ENCODE results near the gene DCLK3. TPM values are rescaled to one million over a fixed set of nuclear protein-coding genes. Genes with fewer than 3 reads are reported as not detected.

DCLK3 gene
- total and polyA plus RNA-seq, 3 donors from 2014 or later, result 4.0 to 8.1 (median 4.8) TPM

- no peak for DNase-seq
- H3K27me3 ChIP-seq, result no peaks in the 10 kb centered on the region
- H3K4me3 ChIP-seq, result no peak overlapping the region
- no peak for TF ChIP-seq CTCF (IDR thresholded peaks at IDR 0.05)
- TF ChIP-seq POLR2A (IDR thresholded peaks at IDR 0.05), result no peak
- intact Hi-C loops (cut with DNase I; ENCODE audit: low total_unique reads), result no loop called here
- no peaks in the 10 kb centered on the region for H3K9me3 ChIP-seq
- H3K27ac ChIP-seq, result no peak overlapping the region
- H3K36me3 ChIP-seq (ENCODE audit: low read depth, missing control alignments), result no peaks in the 10 kb centered on the region
- no peaks in the 10 kb centered on the region for H3K4me1 ChIP-seq
Observed at GRCh38 chr3:36686516-36686915, 77.8 kb downstream of the DCLK3 start.

DNA sequence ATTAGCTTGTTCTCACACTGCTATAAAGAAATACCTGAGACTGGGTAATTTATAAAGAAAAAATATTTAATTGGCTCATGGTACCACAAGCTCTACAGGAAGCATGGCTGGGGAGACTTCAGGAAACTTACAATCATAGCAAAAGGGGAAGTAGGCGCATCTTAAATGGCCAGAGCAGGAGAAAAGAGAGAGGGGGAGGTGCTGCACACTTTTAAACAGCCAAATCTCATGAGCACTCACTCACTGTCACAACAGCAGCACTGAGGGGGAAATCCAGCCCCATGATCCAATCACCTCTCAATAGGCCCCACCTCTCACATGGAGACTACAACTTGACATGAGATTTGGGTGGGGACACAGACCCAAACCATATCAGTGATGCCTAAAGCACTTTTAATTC lies 82.5 kb downstream of the DCLK3 start:
- H3K27me3 ChIP-seq, result no peaks in the 10 kb centered on the region
- WGBS, 2 donors, result 94% methylated on average over 1 of the region's 1 CpG
- DNase-seq, result no peak
- no peaks in the 10 kb centered on the region for H3K4me1 ChIP-seq
- no peak overlapping the region for H3K27ac ChIP-seq
- no peaks in the 10 kb centered on the region for H3K9me3 ChIP-seq
- H3K36me3 ChIP-seq (ENCODE audit: low read depth, missing control alignments), result no peaks in the 10 kb centered on the region
- H3K4me3 ChIP-seq, result no peak overlapping the region
- intact Hi-C loops (cut with DNase I; ENCODE audit: low total_unique reads), result no loop called here
- TF ChIP-seq CTCF (IDR thresholded peaks at IDR 0.05) (no peak), POLR2A (IDR thresholded peaks at IDR 0.05) (no peak)

DNA sequence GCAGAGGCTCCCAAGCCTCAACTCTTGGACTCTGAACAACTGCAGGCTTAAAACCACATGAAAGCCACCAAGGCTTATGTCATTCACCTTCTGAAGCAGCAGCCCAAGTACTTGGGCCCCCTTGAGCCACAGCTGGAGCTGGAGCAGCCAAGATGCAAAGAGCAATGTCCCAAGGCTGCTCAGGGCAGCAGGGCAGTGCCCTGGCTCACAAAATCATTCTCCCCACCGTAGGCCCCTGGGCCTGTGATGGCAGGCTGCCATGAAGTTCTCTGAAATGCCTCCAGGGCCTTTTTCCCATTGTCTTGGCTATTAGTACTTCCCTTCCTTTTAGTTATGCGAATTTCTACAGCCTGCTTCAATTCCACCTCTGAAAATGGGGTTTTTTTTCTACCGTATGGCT lies 83.4 kb downstream of the DCLK3 start:
- H3K4me3 ChIP-seq, result no peak overlapping the region
- TF ChIP-seq POLR2A (IDR thresholded peaks at IDR 0.05) (no peak), CTCF (IDR thresholded peaks at IDR 0.05) (no peak)
- no peaks in the 10 kb centered on the region for H3K9me3 ChIP-seq
- no peaks in the 10 kb centered on the region for H3K27me3 ChIP-seq
- H3K4me1 ChIP-seq, result no peaks in the 10 kb centered on the region
- no peaks in the 10 kb centered on the region for H3K36me3 ChIP-seq (ENCODE audit: low read depth, missing control alignments)
- DNase-seq, result no peak
- intact Hi-C loops (cut with DNase I; ENCODE audit: low total_unique reads), result no loop called here
- H3K27ac ChIP-seq, result no peak overlapping the region
- WGBS, 2 donors, result 79 to 81% methylated on average over 3 of the region's 3 CpGs

- no peaks in the 10 kb centered on the region for H3K36me3 ChIP-seq (ENCODE audit: low read depth, missing control alignments)
- H3K9me3 ChIP-seq, result no peaks in the 10 kb centered on the region
- no peak overlapping the region for H3K27ac ChIP-seq
- H3K4me3 ChIP-seq, result no peak overlapping the region
- intact Hi-C loops (cut with DNase I; ENCODE audit: low total_unique reads), result no loop called here
- WGBS, 2 donors, result 83 to 85% methylated on average over 1 of the region's 1 CpG
- DNase-seq, result no peak
- TF ChIP-seq POLR2A (IDR thresholded peaks at IDR 0.05) (no peak), CTCF (IDR thresholded peaks at IDR 0.05) (no peak)
- no peaks in the 10 kb centered on the region for H3K27me3 ChIP-seq
- no peaks in the 10 kb centered on the region for H3K4me1 ChIP-seq
Observed at GRCh38 chr3:36679384-36680200, 84.8 kb downstream of the DCLK3 start.
